HCT116 (cell line): Measurements from ENCODE around the gene GYS2. TPM values are rescaled to one million over a fixed set of nuclear protein-coding genes. Genes with fewer than 3 reads are reported as not detected.

ENCODE experiments used
- ATAC-seq: fragments of 200-7000 bp; cut with Tn5 transposase; 2 replicates; pipeline ENCODE4 v1.9.1; 2020; ENCODE audit warnings: mild to moderate bottlenecking, moderate library complexity
- BruUV-seq: library from RNA; stranded (reverse); fragments of 400-500 nt; replicated peaks from 2 replicates; lab custom pipeline; 2021; lab: Mats Ljungman, UMichigan
- CTCF ChIA-PET: fragments of 300-600 bp; sonication (Branson Sonifier 250); formaldehyde crosslinking; loops from one replicate; lab custom pipeline; 2021; ENCODE audit warnings: antibody characterized with exemption; lab: Charles Lee
- POLR2A ChIA-PET: fragments of 300-600, 350-600 bp; sonication (Branson Sonifier 250); formaldehyde crosslinking; loops from one replicate; lab custom pipeline; 2021; ENCODE audit warnings: antibody characterized with exemption; lab: Charles Lee
- RAD21 ChIA-PET, 2 experiments: fragments of 300-600 bp; sonication (Branson Sonifier 250); formaldehyde crosslinking; loops; one replicate each; lab custom pipeline; 2023; ENCODE audit warnings: low total read pairs in 2 of 2; ENCODE audit not compliant: uncharacterized antibody in 2 of 2, unreplicated experiment in 2 of 2, low non-redundant PET in 1 of 2; lab: Charles Lee
- DNase-seq: peaks from one replicate; pipeline ENCODE4 v3.0.0-alpha.2; 2010; ENCODE audit warnings: low read depth, low spot score
- H2AFZ ChIP-seq: fragments of 200-600 bp; shearing (Covaris generic), sonication (generic); 2 replicates; pipeline ENCODE4 v1.6.1; 2017; ENCODE audit warnings: low read depth, mixed run types, mixed read lengths, antibody characterized with exemption, low read length; ENCODE audit not compliant: poor library complexity, severe bottlenecking
- H3K27ac ChIP-seq: 2 replicates; pipeline ENCODE4 v1.5.1; 2012; ENCODE audit warnings: low read depth, low read length
- H3K27me3 ChIP-seq: fragments of 200-600 bp; sonication (generic); 2 replicates; pipeline ENCODE4 v1.6.1; 2016; ENCODE audit warnings: mixed run types, low read length, mixed read lengths; ENCODE audit not compliant: insufficient read depth
- H3K36me3 ChIP-seq, 2 experiments: fragments of 200-500 bp in 1 of 2; fragments of 200-600 bp in 1 of 2; sonication (Bioruptor generic) in 1 of 2; sonication (generic) in 1 of 2; 2 replicates each; pipeline versions ENCODE4 v1.5.1 to v1.6.1; 2014 to 2016; ENCODE audit warnings: low read length in 2 of 2, inconsistent platforms in 1 of 2, mixed read lengths in 1 of 2, mixed run types in 1 of 2; ENCODE audit not compliant: insufficient read depth in 2 of 2, control insufficient read depth in 1 of 2
- H3K4me1 ChIP-seq, 2 experiments: fragments of 200-600 bp in 1 of 2; sonication (generic) in 1 of 2; 2 replicates each; pipeline versions ENCODE4 v1.5.1 to v1.6.1; 2012 to 2017; ENCODE audit warnings: low read length in 2 of 2, inconsistent platforms in 1 of 2, mild to moderate bottlenecking in 1 of 2, mixed read lengths in 1 of 2, mixed run types in 1 of 2, moderate library complexity in 1 of 2; ENCODE audit not compliant: insufficient read depth in 2 of 2, control insufficient read depth in 1 of 2
- H3K4me2 ChIP-seq: fragments of 200-600 bp; sonication (generic); 2 replicates; pipeline ENCODE4 v1.6.1; 2017; ENCODE audit warnings: mixed run types, low read length, mixed read lengths
- H3K4me3 ChIP-seq, 2 experiments: fragments of 200-600 bp in 1 of 2; sonication (generic) in 1 of 2; replicated peaks in 1 of 2; 2 replicates each; pipeline ENCODE4 v1.5.1; 2011 to 2016; ENCODE audit warnings: low read length in 2 of 2, control low read depth in 1 of 2, low read depth in 1 of 2, mild to moderate bottlenecking in 1 of 2, mixed read lengths in 1 of 2, mixed run types in 1 of 2
- H3K79me2 ChIP-seq: fragments of 200-600 bp; sonication (generic); 2 replicates; pipeline ENCODE4 v1.6.1; 2017; ENCODE audit warnings: mild to moderate bottlenecking, mixed run types, low read length, moderate library complexity, mixed read lengths; ENCODE audit not compliant: insufficient read depth
- H3K9ac ChIP-seq: fragments of 200-600 bp; sonication (generic); 2 replicates; pipeline ENCODE4 v1.6.1; 2016; ENCODE audit warnings: low read length, mixed read lengths
- H3K9me2 ChIP-seq: fragments of 200-600 bp; sonication (generic), shearing (Covaris generic); 2 replicates; pipeline ENCODE4 v1.6.1; 2017; ENCODE audit warnings: mixed run types, mild to moderate bottlenecking, moderate library complexity; ENCODE audit not compliant: insufficient read depth
- H3K9me3 ChIP-seq, 2 experiments: fragments of 200-500 bp in 1 of 2; fragments of 200-600 bp in 1 of 2; sonication (Bioruptor generic) in 1 of 2; sonication (generic) in 1 of 2; 2 replicates each; pipeline ENCODE4 v1.6.1; 2014 to 2017; ENCODE audit warnings: low read length in 2 of 2, mixed read lengths in 2 of 2, inconsistent platforms in 1 of 2, low read depth in 1 of 2, mild to moderate bottlenecking in 1 of 2, mixed run types in 1 of 2, moderate library complexity in 1 of 2; ENCODE audit not compliant: control insufficient read depth in 1 of 2, insufficient read depth in 1 of 2
- H4K20me1 ChIP-seq: fragments of 200-600 bp; sonication (generic), shearing (Covaris generic); 2 replicates; pipeline ENCODE4 v1.6.1; 2017; ENCODE audit warnings: mixed run types, mild to moderate bottlenecking, moderate library complexity; ENCODE audit not compliant: insufficient read depth
- CBX3 ChIP-seq: IDR thresholded peaks from 2 replicates; pipeline ENCODE4 v1.6.1; 2012; ENCODE audit warnings: low read depth
- EZH2phosphoT487 ChIP-seq: fragments of 200-600 bp; IDR thresholded peaks from 2 replicates; pipeline ENCODE4 v1.6.1; 2018; ENCODE audit warnings: antibody characterized with exemption, borderline replicate concordance
- SP1 ChIP-seq: IDR thresholded peaks from 2 replicates; pipeline ENCODE4 v1.6.1; 2012; ENCODE audit warnings: low read depth
- SRF ChIP-seq: IDR thresholded peaks from 2 replicates; pipeline ENCODE4 v1.6.1; 2012; ENCODE audit warnings: low read depth
- TCF7L2 ChIP-seq: IDR thresholded peaks from 2 replicates; pipeline ENCODE4 v1.7.0; 2011; ENCODE audit warnings: borderline replicate concordance, inconsistent platforms; ENCODE audit not compliant: insufficient read depth, insufficient read length; ENCODE audit errors: extremely low read depth
- YY1 ChIP-seq: IDR thresholded peaks from 2 replicates; pipeline ENCODE4 v1.6.1; 2011; ENCODE audit warnings: low read length, low read depth, moderate library complexity, mild to moderate bottlenecking; ENCODE audit not compliant: insufficient replicate concordance; ENCODE audit errors: extremely low read depth
- ZBTB33 ChIP-seq: IDR thresholded peaks from 2 replicates; pipeline ENCODE4 v1.6.1; 2011; ENCODE audit warnings: mild to moderate bottlenecking, low read length, moderate library complexity; ENCODE audit not compliant: insufficient replicate concordance; ENCODE audit errors: extremely low read depth
- ZNF274 ChIP-seq: fragments of 200-500 bp; sonication (Bioruptor generic); IDR thresholded peaks from 2 replicates; pipeline ENCODE4 v1.6.1; 2014; ENCODE audit warnings: mild to moderate bottlenecking, low read depth, low read length, inconsistent platforms
- intact Hi-C: fragments of 100-400 bp; cut with micrococcal nuclease; formaldehyde crosslinking; loops from 2 replicates; pipeline ENCODE4 v1.10.0; 2022
- total RNA-seq: library from RNA; stranded (reverse); gene quantifications from one replicate; pipeline ENCODE4 v1.2.1, GENCODE V29; 2021; ENCODE audit not compliant: unreplicated experiment
- TF ChIP-seq, protein P1 (sequence below), 3 experiments: fragments of 200-600 bp in 1 of 3; sonication (generic) in 1 of 3; IDR thresholded peaks in 2 of 3; conservative IDR thresholded peaks in 1 of 3; 2 replicates each; pipeline ENCODE4 v1.5.1; 2012 to 2017; ENCODE audit warnings: low read depth in 2 of 3, low read length in 2 of 3, antibody characterized with exemption in 1 of 3, borderline replicate concordance in 1 of 3, control low read depth in 1 of 3, mild to moderate bottlenecking in 1 of 3, mixed read lengths in 1 of 3, mixed run types in 1 of 3, moderate library complexity in 1 of 3; ENCODE audit not compliant: insufficient read depth in 1 of 3
- TF ChIP-seq, protein P2 (sequence below): IDR thresholded peaks from 2 replicates; pipeline ENCODE4 v1.6.1; 2012

GYS2 gene
- total RNA-seq, 1 experiment from 2014 or later: not detected

- Histone ChIP-seq H3K9me2 (no peaks in the 10 kb centered on the region), H3K9me3 (no peaks in the 10 kb centered on the region), H3K79me2 (peaks cover 99% of the 10 kb centered on the region), H3K4me3 (no peak overlapping the region), H3K9ac (no peak overlapping the region), H3K4me1 (no peaks in the 10 kb centered on the region), H2AFZ (no peak overlapping the region), H3K36me3 (peaks cover 82 to 85% of the 10 kb centered on the region in 2 experiments), H4K20me1 (peaks cover 59% of the 10 kb centered on the region), H3K27me3 (no peaks in the 10 kb centered on the region), H3K4me2 (no peak overlapping the region), H3K27ac (no peak overlapping the region)
- no TSS peak for BruUV-seq
- ChIA-PET RAD21 (no interaction called here), POLR2A (no interaction called here), CTCF (no interaction called here)
- TF ChIP-seq SP1 (no peak), ZBTB33 (no peak)
- TF ChIP-seq, protein P1, sequence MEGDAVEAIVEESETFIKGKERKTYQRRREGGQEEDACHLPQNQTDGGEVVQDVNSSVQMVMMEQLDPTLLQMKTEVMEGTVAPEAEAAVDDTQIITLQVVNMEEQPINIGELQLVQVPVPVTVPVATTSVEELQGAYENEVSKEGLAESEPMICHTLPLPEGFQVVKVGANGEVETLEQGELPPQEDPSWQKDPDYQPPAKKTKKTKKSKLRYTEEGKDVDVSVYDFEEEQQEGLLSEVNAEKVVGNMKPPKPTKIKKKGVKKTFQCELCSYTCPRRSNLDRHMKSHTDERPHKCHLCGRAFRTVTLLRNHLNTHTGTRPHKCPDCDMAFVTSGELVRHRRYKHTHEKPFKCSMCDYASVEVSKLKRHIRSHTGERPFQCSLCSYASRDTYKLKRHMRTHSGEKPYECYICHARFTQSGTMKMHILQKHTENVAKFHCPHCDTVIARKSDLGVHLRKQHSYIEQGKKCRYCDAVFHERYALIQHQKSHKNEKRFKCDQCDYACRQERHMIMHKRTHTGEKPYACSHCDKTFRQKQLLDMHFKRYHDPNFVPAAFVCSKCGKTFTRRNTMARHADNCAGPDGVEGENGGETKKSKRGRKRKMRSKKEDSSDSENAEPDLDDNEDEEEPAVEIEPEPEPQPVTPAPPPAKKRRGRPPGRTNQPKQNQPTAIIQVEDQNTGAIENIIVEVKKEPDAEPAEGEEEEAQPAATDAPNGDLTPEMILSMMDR (IDR thresholded peaks at IDR 0.05 in 2 of 3, conservative IDR thresholded peaks at IDR 0.05 in 1 of 3; ENCODE audit: borderline replicate concordance in 1 of 3, insufficient read depth in 1 of 3, low read depth in 2 of 3, low read length in 2 of 3): no peak
- DNase-seq (no peak), ATAC-seq (no peak)
- intact Hi-C loops: no loop called here
Observed at GRCh38 chr12:21644516-21644915, 39.9 kb upstream of the GYS2 start.

DNA sequence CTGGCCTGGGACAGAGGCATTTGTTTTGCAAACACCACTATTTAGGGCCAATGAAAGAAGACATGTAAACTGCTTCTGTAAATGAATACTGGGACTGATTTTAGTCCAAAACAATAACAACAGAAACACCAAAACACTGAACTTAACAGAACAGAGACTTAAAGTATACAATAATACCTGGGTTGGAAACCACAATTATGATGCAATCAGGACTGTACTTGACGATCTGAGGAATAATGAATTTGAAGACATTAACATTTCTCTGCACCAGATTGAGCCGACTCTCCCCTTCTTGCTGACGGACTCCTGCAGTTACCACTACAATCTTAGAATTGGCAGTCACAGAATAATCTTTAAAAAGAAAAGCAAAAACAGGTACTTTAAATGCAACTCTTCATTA is 39.1 kb upstream of the GYS2 start:
- Histone ChIP-seq H2AFZ (no peak overlapping the region), H3K4me1 (no peaks in the 10 kb centered on the region), H3K27ac (no peak overlapping the region), H3K9me2 (no peaks in the 10 kb centered on the region), H3K27me3 (no peaks in the 10 kb centered on the region), H4K20me1 (peaks cover 60% of the 10 kb centered on the region), H3K9ac (no peak overlapping the region), H3K9me3 (no peaks in the 10 kb centered on the region), H3K4me2 (no peak overlapping the region)
- no peak for ATAC-seq
- BruUV-seq: no TSS peak
- RAD21 ChIA-PET: no interaction called here
- CTCF ChIA-PET: no interaction called here
- intact Hi-C loops: no loop called here
- POLR2A ChIA-PET: interaction anchor here (1.2 kb wide), 1 partner anchor 14 kb away, joined by 4 read pairs; the partner anchor contains the start of gene LDHB
- TF ChIP-seq CBX3 (no peak), EZH2phosphoT487 (no peak), TCF7L2 (no peak), YY1 (no peak), ZNF274 (no peak), SRF (no peak)
- TF ChIP-seq, protein P2, sequence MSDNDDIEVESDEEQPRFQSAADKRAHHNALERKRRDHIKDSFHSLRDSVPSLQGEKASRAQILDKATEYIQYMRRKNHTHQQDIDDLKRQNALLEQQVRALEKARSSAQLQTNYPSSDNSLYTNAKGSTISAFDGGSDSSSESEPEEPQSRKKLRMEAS: no peak
- TF ChIP-seq, all 23 proteins: peak for 0
- DNase-seq: no peak
- Histone ChIP-seq H3K79me2 (peaks cover 99% of the 10 kb centered on the region), H3K36me3 (peaks cover 82 to 84% of the 10 kb centered on the region in 2 experiments), H3K4me3 (no peak overlapping the region)
